Muscle layer of colon (tissue), 2 donors: ENCODE results near the gene ERMAP.

Experiments
- H3K27ac ChIP-seq: one replicate; pipeline ENCODE4 v1.7.0; 2013; ENCODE audit warnings: low read depth, mild to moderate bottlenecking, low read length, moderate library complexity
- H3K27me3 ChIP-seq, 2 donors: one replicate each; pipeline ENCODE4 v1.7.0; 2013; ENCODE audit warnings: low read length in 2 of 2, mild to moderate bottlenecking in 2 of 2; ENCODE audit not compliant: insufficient read depth in 2 of 2, control insufficient read depth in 1 of 2
- H3K36me3 ChIP-seq: one replicate; pipeline ENCODE4 v1.7.0; 2013; ENCODE audit warnings: mild to moderate bottlenecking, low read length; ENCODE audit not compliant: insufficient read depth
- H3K4me1 ChIP-seq: one replicate; pipeline ENCODE4 v1.7.0; 2013; ENCODE audit warnings: mild to moderate bottlenecking, low read length; ENCODE audit not compliant: insufficient read depth
- H3K4me3 ChIP-seq, 2 donors: one replicate each; pipeline ENCODE4 v1.7.0; 2013; ENCODE audit warnings: low read length in 2 of 2, low read depth in 1 of 2, mild to moderate bottlenecking in 1 of 2, moderate library complexity in 1 of 2
- H3K9ac ChIP-seq: one replicate; pipeline ENCODE4 v1.7.0; 2013; ENCODE audit warnings: low read length
- H3K9me3 ChIP-seq: one replicate; pipeline ENCODE4 v1.7.0; 2013; ENCODE audit warnings: mild to moderate bottlenecking, low read length
- donor health status: abdominal sarcoma.
- donor health status: Adenocarcinoma of cecum.

The ERMAP gene

GRCh38 chr1:42784547-42784945 lies 32.4 kb upstream of the ERMAP start:
- Histone ChIP-seq H3K4me1 (no peaks in the 10 kb centered on the region), H3K4me3 (peak overlapping the region; percentile 22 to 59), H3K27me3 (no peaks in the 10 kb centered on the region), H3K9ac (no peak overlapping the region), H3K9me3 (no peaks in the 10 kb centered on the region), H3K27ac (no peak overlapping the region), H3K36me3 (peaks cover 10% of the 10 kb centered on the region)

- Histone ChIP-seq H3K27ac (no peak within 1 kb of the TSS), H3K4me3 (peak within 1 kb of the TSS; percentile 22 to 59)
These were observed 31.8 kb upstream of the ERMAP start, which contains the start of gene TMEM269 for GRCh38 chr1:42784946-42785693. TMEM269 (plus strand) TSS chr1:42784991; CDS start chr1:42789894, 4,903 bp downstream.

GRCh38 chr1:42786097-42786496 lies 30.8 kb upstream of the ERMAP start:
- H3K27ac ChIP-seq, result no peak overlapping the region
- H3K9ac ChIP-seq, result no peak overlapping the region
- no peaks in the 10 kb centered on the region for H3K27me3 ChIP-seq
- no peaks in the 10 kb centered on the region for H3K4me1 ChIP-seq
- no peaks in the 10 kb centered on the region for H3K9me3 ChIP-seq
- H3K36me3 ChIP-seq, result peaks cover under 1% of the 10 kb centered on the region
- no peak overlapping the region for H3K4me3 ChIP-seq

More at GRCh38 chr1:42784946-42785693, 31.8 kb upstream of the ERMAP start, which contains the start of gene TMEM269:
- Histone ChIP-seq H3K27me3 (no peaks in the 10 kb centered on the region), H3K9me3 (no peaks in the 10 kb centered on the region), H3K9ac (no peak within 1 kb of the TSS), H3K4me1 (no peaks in the 10 kb centered on the region), H3K36me3 (peaks cover 10% of the 10 kb centered on the region)

- no peak overlapping the region for H3K27ac ChIP-seq
- no peaks in the 10 kb centered on the region for H3K9me3 ChIP-seq
- H3K9ac ChIP-seq, result no peak overlapping the region
- no peaks in the 10 kb centered on the region for H3K27me3 ChIP-seq
- no peaks in the 10 kb centered on the region for H3K36me3 ChIP-seq
- H3K4me1 ChIP-seq, result no peaks in the 10 kb centered on the region
- H3K4me3 ChIP-seq, result no peak overlapping the region
These were observed 28.9 kb upstream of the ERMAP start for GRCh38 chr1:42788021-42788420.

GRCh38 chr1:42793824-42794223 lies 23.1 kb upstream of the ERMAP start:
- H3K4me1 ChIP-seq, result no peaks in the 10 kb centered on the region
- no peaks in the 10 kb centered on the region for H3K36me3 ChIP-seq
- no peaks in the 10 kb centered on the region for H3K27me3 ChIP-seq
- no peaks in the 10 kb centered on the region for H3K9me3 ChIP-seq
- H3K27ac ChIP-seq, result no peak overlapping the region
- no peak overlapping the region for H3K9ac ChIP-seq
- no peak overlapping the region for H3K4me3 ChIP-seq

- Histone ChIP-seq H3K9me3 (no peaks in the 10 kb centered on the region), H3K36me3 (no peaks in the 10 kb centered on the region), H3K4me1 (no peaks in the 10 kb centered on the region), H3K4me3 (no peak overlapping the region), H3K9ac (no peak overlapping the region), H3K27me3 (no peaks in the 10 kb centered on the region), H3K27ac (no peak overlapping the region)
These were observed 19.5 kb upstream of the ERMAP start for GRCh38 chr1:42797414-42797813.

- Histone ChIP-seq H3K9ac (no peak overlapping the region), H3K36me3 (no peaks in the 10 kb centered on the region), H3K27ac (no peak overlapping the region), H3K4me3 (no peak overlapping the region), H3K9me3 (no peaks in the 10 kb centered on the region), H3K27me3 (no peaks in the 10 kb centered on the region), H3K4me1 (no peaks in the 10 kb centered on the region)
These were observed 18.9 kb upstream of the ERMAP start for GRCh38 chr1:42797979-42798378.

GRCh38 chr1:42801832-42802473 lies 15.0 kb upstream of the ERMAP start:
- Histone ChIP-seq H3K4me3 (no peak overlapping the region), H3K27me3 (no peaks in the 10 kb centered on the region), H3K4me1 (no peaks in the 10 kb centered on the region), H3K9ac (no peak overlapping the region), H3K36me3 (peaks cover 8% of the 10 kb centered on the region), H3K27ac (no peak overlapping the region), H3K9me3 (no peaks in the 10 kb centered on the region)

- Histone ChIP-seq H3K4me1 (no peaks in the 10 kb centered on the region), H3K36me3 (peaks cover 8% of the 10 kb centered on the region), H3K27ac (no peak overlapping the region), H3K9ac (no peak overlapping the region), H3K9me3 (no peaks in the 10 kb centered on the region), H3K27me3 (no peaks in the 10 kb centered on the region), H3K4me3 (no peak overlapping the region)
These were observed 10.8 kb upstream of the ERMAP start for GRCh38 chr1:42806171-42806570.

GRCh38 chr1:42806593-42806992 lies 10.3 kb upstream of the ERMAP start:
- no peaks in the 10 kb centered on the region for H3K4me1 ChIP-seq
- no peaks in the 10 kb centered on the region for H3K27me3 ChIP-seq
- H3K4me3 ChIP-seq, result no peak overlapping the region
- no peaks in the 10 kb centered on the region for H3K9me3 ChIP-seq
- H3K27ac ChIP-seq, result no peak overlapping the region
- H3K36me3 ChIP-seq, result peaks cover 8% of the 10 kb centered on the region
- no peak overlapping the region for H3K9ac ChIP-seq

- Histone ChIP-seq H3K4me3 (no peak overlapping the region), H3K36me3 (peaks cover 8% of the 10 kb centered on the region), H3K27ac (no peak overlapping the region), H3K9ac (no peak overlapping the region), H3K4me1 (no peaks in the 10 kb centered on the region), H3K27me3 (no peaks in the 10 kb centered on the region), H3K9me3 (no peaks in the 10 kb centered on the region)
These were observed 9.8 kb upstream of the ERMAP start for GRCh38 chr1:42807056-42807668.
